Osteoblast (primary cell): ENCODE measurements around the gene CTSF. TPM values are rescaled to one million over a fixed set of nuclear protein-coding genes. Genes with fewer than 3 reads are reported as not detected.
"Not testable (repeated sequence)": the region's sequence is repeated elsewhere in the genome, so short reads cannot be mapped to it uniquely, and the experiment has no call there.

Experiments used
- DNase-seq: peaks from one replicate; pipeline ENCODE4 v3.0.0; 2011; ENCODE audit warnings: low spot score, mixed read lengths; ENCODE audit not compliant: insufficient read length; ENCODE audit errors: missing footprints
- H2AFZ ChIP-seq: 2 replicates; pipeline ENCODE4 v1.6.0; 2011; ENCODE audit warnings: mild to moderate bottlenecking, low read length
- H3K27ac ChIP-seq: 2 replicates; pipeline ENCODE4 v1.5.1; 2011; ENCODE audit warnings: mild to moderate bottlenecking, low read depth, low read length, moderate library complexity
- H3K27me3 ChIP-seq: 2 replicates; pipeline ENCODE4 v1.6.0; 2012; ENCODE audit warnings: mild to moderate bottlenecking, control low read depth, inconsistent platforms, low read length, moderate library complexity; ENCODE audit not compliant: insufficient read depth
- H3K36me3 ChIP-seq: 2 replicates; pipeline ENCODE4 v1.5.1; 2011; ENCODE audit warnings: mild to moderate bottlenecking, low read length, control low read depth, moderate library complexity; ENCODE audit not compliant: insufficient read depth
- H3K4me1 ChIP-seq: 2 replicates; pipeline ENCODE4 v1.5.1; 2011; ENCODE audit warnings: mild to moderate bottlenecking, low read length, control low read depth, moderate library complexity; ENCODE audit not compliant: insufficient read depth
- H3K4me2 ChIP-seq: 2 replicates; pipeline ENCODE4 v1.6.0; 2011; ENCODE audit warnings: mild to moderate bottlenecking, low read length; ENCODE audit not compliant: insufficient read depth
- H3K4me3 ChIP-seq: fragments of 200-600 bp; sonication (generic); 3 replicates; pipeline ENCODE4 v1.5.1; 2012; ENCODE audit warnings: mild to moderate bottlenecking, low read length, inconsistent platforms; ENCODE audit not compliant: insufficient read depth
- H3K79me2 ChIP-seq: 2 replicates; pipeline ENCODE4 v1.6.0; 2012; ENCODE audit warnings: mild to moderate bottlenecking, low read length, control low read depth, inconsistent platforms; ENCODE audit not compliant: insufficient read depth
- H3K9me3 ChIP-seq: 2 replicates; pipeline ENCODE4 v1.5.1; 2011; ENCODE audit warnings: low read depth, low read length, control low read depth
- H4K20me1 ChIP-seq: 2 replicates; pipeline ENCODE4 v1.6.0; 2012; ENCODE audit warnings: mild to moderate bottlenecking, low read length, control low read depth; ENCODE audit not compliant: insufficient read depth
- total RNA-seq: library from RNA; depleted of rRNA; stranded (reverse); fragments of >200 nt; gene quantifications from 2 replicates; pipeline ENCODE4 v1.2.3, GENCODE V29; 2012
- TF ChIP-seq, protein P1 (sequence below): IDR thresholded peaks from 2 replicates; pipeline ENCODE4 v1.5.1; 2011; ENCODE audit warnings: mild to moderate bottlenecking, low read depth, low read length, moderate library complexity; ENCODE audit errors: extremely low read depth

The CTSF gene
- total RNA-seq, 1 donor: 45.6 TPM

DNA sequence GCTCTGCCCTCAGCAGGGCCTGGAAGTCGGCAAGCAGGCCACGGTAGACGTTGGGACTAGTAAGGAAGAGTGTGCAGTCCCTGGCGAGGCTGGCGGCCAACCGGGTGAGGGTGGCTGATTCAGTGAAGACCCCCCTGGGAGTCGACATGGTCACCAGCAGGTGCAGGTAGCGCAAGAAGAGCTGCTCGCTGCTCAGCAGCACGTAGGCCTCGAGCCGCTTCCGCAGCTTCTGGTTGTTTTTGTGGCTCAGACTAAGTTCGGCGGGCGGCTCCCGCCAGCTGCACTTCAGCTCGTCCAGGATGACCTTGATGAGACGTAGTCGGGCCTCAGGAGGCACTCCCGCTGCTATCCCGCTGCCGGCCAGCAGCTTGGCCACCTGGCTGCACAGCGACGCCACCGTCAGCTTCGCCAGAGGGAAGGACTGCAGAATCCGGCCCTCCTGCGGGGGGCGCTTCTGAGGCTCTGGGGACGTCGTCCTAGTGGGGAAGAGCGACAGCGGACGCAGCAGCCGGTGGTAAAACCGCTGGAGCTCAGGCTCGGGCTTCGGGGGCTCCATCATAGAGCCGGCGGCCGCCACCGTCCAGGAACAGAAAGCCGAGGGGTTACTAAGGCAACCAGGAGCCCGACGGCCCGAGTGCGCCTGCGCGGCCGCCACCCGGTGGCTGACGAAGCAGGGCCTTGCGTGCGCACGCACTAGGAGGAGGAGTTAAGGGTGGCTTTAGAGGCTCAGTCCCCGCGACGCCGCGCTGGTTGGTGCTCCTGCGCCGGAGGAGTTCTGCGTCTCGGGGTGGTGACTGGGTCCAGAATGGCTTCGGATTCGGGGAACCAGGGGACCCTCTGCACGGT, 24.3 kb upstream of the CTSF start, which contains the start of the genes CCDC87 and CCS:
Gene CCDC87, minus strand, starts transcription at position 607 of the 846 bp plus-strand sequence. Its CDS starts 48 bp downstream, at position 559.
Gene CCS, plus strand, starts transcription at position 729 of the 846 bp plus-strand sequence. Its CDS starts 77 bp downstream, at position 806.
- H3K4me1 ChIP-seq: peaks cover 24% of the 10 kb centered on the region
- TF ChIP-seq, protein P1, sequence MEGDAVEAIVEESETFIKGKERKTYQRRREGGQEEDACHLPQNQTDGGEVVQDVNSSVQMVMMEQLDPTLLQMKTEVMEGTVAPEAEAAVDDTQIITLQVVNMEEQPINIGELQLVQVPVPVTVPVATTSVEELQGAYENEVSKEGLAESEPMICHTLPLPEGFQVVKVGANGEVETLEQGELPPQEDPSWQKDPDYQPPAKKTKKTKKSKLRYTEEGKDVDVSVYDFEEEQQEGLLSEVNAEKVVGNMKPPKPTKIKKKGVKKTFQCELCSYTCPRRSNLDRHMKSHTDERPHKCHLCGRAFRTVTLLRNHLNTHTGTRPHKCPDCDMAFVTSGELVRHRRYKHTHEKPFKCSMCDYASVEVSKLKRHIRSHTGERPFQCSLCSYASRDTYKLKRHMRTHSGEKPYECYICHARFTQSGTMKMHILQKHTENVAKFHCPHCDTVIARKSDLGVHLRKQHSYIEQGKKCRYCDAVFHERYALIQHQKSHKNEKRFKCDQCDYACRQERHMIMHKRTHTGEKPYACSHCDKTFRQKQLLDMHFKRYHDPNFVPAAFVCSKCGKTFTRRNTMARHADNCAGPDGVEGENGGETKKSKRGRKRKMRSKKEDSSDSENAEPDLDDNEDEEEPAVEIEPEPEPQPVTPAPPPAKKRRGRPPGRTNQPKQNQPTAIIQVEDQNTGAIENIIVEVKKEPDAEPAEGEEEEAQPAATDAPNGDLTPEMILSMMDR: peak; percentile 55
- no peaks in the 10 kb centered on the region for H3K9me3 ChIP-seq
- H4K20me1 ChIP-seq: no peaks in the 10 kb centered on the region
- no peaks in the 10 kb centered on the region for H3K27me3 ChIP-seq
- peaks cover 31% of the 10 kb centered on the region for H3K79me2 ChIP-seq
- DNase-seq: peak; percentile 100
- peak within 1 kb of the TSS; percentile 94 for H3K4me2 ChIP-seq
- peak within 1 kb of the TSS; percentile 75 for H3K27ac ChIP-seq
- peak within 1 kb of the TSS; percentile 91 for H3K4me3 ChIP-seq
- no peaks in the 10 kb centered on the region for H3K36me3 ChIP-seq
- H2AFZ ChIP-seq: peak within 1 kb of the TSS; percentile 96

DNA sequence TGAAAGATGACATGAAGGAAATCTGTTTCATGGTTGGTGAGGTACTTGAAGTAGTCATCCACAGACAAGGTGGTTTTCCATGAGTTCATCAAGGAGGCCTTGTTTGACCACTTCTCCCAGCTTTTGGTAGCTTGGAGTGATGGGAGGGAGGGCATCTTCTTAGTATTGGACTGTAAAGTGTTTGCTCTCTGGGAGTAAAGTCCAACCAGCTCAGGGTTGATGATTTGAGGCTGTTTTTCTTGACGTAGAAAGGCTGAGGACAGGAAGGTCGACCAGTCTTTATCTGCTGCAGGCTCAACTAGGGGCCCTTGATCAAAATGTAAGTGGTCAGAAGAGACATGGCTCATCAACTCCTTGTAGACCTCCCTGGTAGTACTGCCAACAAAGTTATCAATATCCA, 22.8 kb upstream of the CTSF start:
- H3K4me2 ChIP-seq: no peak overlapping the region
- DNase-seq: peak; percentile 41
- no peak overlapping the region for H3K27ac ChIP-seq
- no peaks in the 10 kb centered on the region for H3K27me3 ChIP-seq
- TF ChIP-seq, protein P1: no peak
- H4K20me1 ChIP-seq: no peaks in the 10 kb centered on the region
- no peak overlapping the region for H2AFZ ChIP-seq
- no peaks in the 10 kb centered on the region for H3K9me3 ChIP-seq
- peaks cover 26% of the 10 kb centered on the region for H3K79me2 ChIP-seq
- no peak overlapping the region for H3K4me3 ChIP-seq
- H3K36me3 ChIP-seq: no peaks in the 10 kb centered on the region
- H3K4me1 ChIP-seq: peaks cover 24% of the 10 kb centered on the region

DNA sequence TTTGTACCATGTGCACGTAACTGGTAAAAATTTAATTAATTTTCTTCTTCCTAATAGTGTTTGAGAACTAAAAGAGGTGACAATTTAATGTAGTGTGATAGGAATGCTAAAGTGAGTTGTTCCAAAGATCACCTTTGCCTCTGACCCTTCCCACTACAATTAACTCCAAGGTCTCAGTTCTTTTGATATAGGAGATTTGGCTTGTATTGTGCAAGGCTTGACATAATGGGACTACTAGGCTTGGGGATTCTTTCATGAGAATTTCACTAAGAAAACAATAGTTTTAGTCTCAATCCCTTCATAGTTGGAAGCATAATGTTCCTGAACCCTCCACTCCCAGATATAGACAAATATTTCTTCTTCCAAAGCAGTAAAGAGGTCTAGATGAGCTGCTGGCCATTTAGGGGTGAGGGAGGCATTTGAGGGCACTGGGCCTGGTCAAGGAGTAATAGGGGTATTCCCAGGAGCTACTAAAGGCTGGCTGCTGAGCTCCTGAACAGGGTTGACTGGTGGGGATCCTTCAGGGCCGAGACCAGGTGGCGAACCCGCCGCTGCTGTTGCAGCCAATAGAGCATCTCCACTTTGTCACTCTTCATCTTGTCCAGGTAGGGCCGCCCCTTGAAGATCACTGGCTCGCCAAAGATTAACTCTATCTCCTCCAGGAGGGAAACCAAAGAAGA, 21.7 kb upstream of the CTSF start:
- DNase-seq: peak; percentile 66
- TF ChIP-seq, protein P1: no peak
- Histone ChIP-seq H4K20me1 (no peaks in the 10 kb centered on the region), H3K27ac (no peak overlapping the region), H3K4me2 (no peak overlapping the region), H3K9me3 (no peaks in the 10 kb centered on the region), H3K4me1 (peaks cover 17% of the 10 kb centered on the region), H3K27me3 (no peaks in the 10 kb centered on the region), H3K4me3 (no peak overlapping the region), H2AFZ (no peak overlapping the region), H3K36me3 (no peaks in the 10 kb centered on the region), H3K79me2 (peaks cover 20% of the 10 kb centered on the region)

DNA sequence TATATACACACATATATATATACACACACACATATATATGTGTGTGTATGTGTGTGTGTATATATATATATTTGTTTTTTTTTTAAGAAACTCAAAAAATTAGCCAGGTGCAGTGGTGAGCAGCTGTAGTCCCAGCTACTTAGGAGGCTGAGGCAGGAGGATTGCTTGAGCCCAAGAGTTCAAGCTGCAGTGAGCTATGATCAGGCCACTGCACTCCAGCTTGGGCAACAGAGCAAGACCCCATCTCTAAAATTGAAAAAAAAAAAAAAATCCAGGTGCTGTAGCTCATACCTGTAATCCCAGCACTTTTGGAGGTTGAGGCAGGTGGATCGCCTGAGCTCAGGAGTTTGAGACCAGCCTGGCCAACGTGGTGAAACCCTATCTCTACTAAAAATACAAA, 20.9 kb upstream of the CTSF start:
- not testable (repeated sequence) for DNase-seq, H2AFZ ChIP-seq, H3K4me1 ChIP-seq, H3K27ac ChIP-seq, H3K27me3 ChIP-seq, H3K4me3 ChIP-seq, H3K36me3 ChIP-seq, H4K20me1 ChIP-seq, H3K9me3 ChIP-seq, H3K4me2 ChIP-seq
- H3K79me2 ChIP-seq: peaks cover 14% of the 10 kb centered on the region
